CD4-positive, CD25-positive, alpha-beta regulatory T cell (primary cell): ENCODE data around the gene TMLHE. TPM values are rescaled to one million over a fixed set of nuclear protein-coding genes. Genes with fewer than 3 reads are reported as not detected.
"Not testable (repeated sequence)": the region's sequence is repeated elsewhere in the genome, so short reads cannot be mapped to it uniquely, and the experiment has no call there.

Experiments
- ATAC-seq, 2 donors: fragments of 150-1000 bp; cut with Tn5 transposase; one replicate each; pipeline ENCODE4 v1.10.0; 2021; ENCODE audit warnings: low read depth in 2 of 2, moderate number of reproducible peaks in 2 of 2, moderate library complexity in 1 of 2
- DNase-seq, 3 donors: peaks; one replicate each; pipeline versions ENCODE4 v3.0.0 to v3.0.0-alpha.2; 2012 to 2022; ENCODE audit warnings: mixed read lengths in 1 of 3
- H3K27ac ChIP-seq: one replicate; pipeline ENCODE4 v1.7.0; 2013; ENCODE audit warnings: mild to moderate bottlenecking, low read length; ENCODE audit not compliant: insufficient read depth, poor library complexity, severe bottlenecking
- H3K27me3 ChIP-seq: one replicate; pipeline ENCODE4 v1.7.0; 2013; ENCODE audit warnings: low read length; ENCODE audit not compliant: control insufficient read depth, insufficient read depth
- H3K36me3 ChIP-seq: one replicate; pipeline ENCODE4 v1.7.0; 2013; ENCODE audit warnings: mild to moderate bottlenecking, low read length, moderate library complexity; ENCODE audit not compliant: control insufficient read depth, insufficient read depth
- H3K4me1 ChIP-seq: 2 replicates; pipeline ENCODE4 v1.7.0; 2013; ENCODE audit warnings: mild to moderate bottlenecking, low read length; ENCODE audit not compliant: insufficient read depth, control insufficient read depth, poor library complexity, severe bottlenecking
- H3K4me3 ChIP-seq: one replicate; pipeline ENCODE4 v1.7.0; 2013; ENCODE audit warnings: low read depth, mild to moderate bottlenecking, low read length, moderate library complexity
- H3K9me3 ChIP-seq, 2 experiments: 1 replicate in 1 of 2; 2 replicates in 1 of 2; pipeline ENCODE4 v1.7.0; 2013; ENCODE audit warnings: low read length in 2 of 2, mild to moderate bottlenecking in 1 of 2, moderate library complexity in 1 of 2; ENCODE audit not compliant: control insufficient read depth in 2 of 2
- H3K27ac Mint-ChIP-seq, 3 donors: one replicate each; pipeline ENCODE4 v1.8.0; 2020 to 2022; ENCODE audit warnings: mild to moderate bottlenecking in 3 of 3, mixed read lengths in 3 of 3, moderate library complexity in 2 of 3
- H3K27me3 Mint-ChIP-seq: one replicate; pipeline ENCODE4 v1.8.0; 2022; ENCODE audit warnings: mild to moderate bottlenecking, mixed read lengths
- H3K36me3 Mint-ChIP-seq: one replicate; pipeline ENCODE4 v1.8.0; 2020; ENCODE audit warnings: mixed read lengths
- H3K4me1 Mint-ChIP-seq, 4 donors: one replicate each; pipeline ENCODE4 v1.8.0; 2020 to 2022; ENCODE audit warnings: mixed read lengths in 4 of 4, mild to moderate bottlenecking in 1 of 4
- H3K4me3 Mint-ChIP-seq, 4 donors: one replicate each; pipeline ENCODE4 v1.8.0; 2020 to 2022; ENCODE audit warnings: mild to moderate bottlenecking in 4 of 4, mixed read lengths in 4 of 4, moderate library complexity in 3 of 4
- H3K9me3 Mint-ChIP-seq, 7 donors: one replicate each; pipeline ENCODE4 v1.8.0; 2020 to 2022; ENCODE audit warnings: mixed read lengths in 7 of 7, mild to moderate bottlenecking in 3 of 7, moderate library complexity in 2 of 7
- polyA plus RNA-seq, 4 donors: library from polyadenylated mRNA; unstranded; fragments of 300-500 nt; fragmentation: Illumina TruSeq; gene quantifications; one replicate each; pipeline ENCODE4 v1.2.3, GENCODE V29; 2021
- total RNA-seq: library from RNA; stranded (reverse); gene quantifications from one replicate; pipeline ENCODE4 v1.2.3, GENCODE V29; 2022

Gene TMLHE, protein sequence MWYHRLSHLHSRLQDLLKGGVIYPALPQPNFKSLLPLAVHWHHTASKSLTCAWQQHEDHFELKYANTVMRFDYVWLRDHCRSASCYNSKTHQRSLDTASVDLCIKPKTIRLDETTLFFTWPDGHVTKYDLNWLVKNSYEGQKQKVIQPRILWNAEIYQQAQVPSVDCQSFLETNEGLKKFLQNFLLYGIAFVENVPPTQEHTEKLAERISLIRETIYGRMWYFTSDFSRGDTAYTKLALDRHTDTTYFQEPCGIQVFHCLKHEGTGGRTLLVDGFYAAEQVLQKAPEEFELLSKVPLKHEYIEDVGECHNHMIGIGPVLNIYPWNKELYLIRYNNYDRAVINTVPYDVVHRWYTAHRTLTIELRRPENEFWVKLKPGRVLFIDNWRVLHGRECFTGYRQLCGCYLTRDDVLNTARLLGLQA
- total RNA-seq, result 9.8 TPM
- 10 to 100 TPM; 11.5 to 19.0 (median 15.9) TPM for polyA plus RNA-seq

- H3K36me3 ChIP-seq, result no peaks in the 10 kb centered on the region
- no peaks in the 10 kb centered on the region for H3K9me3 ChIP-seq
- Mint-ChIP-seq H3K4me1 (peaks cover 14 to 32% (median 20%) of the 10 kb centered on the region in 4 donors), H3K27ac (peak within 1 kb of the TSS; percentile 92 to 95 (median 94)), H3K27me3 (no peaks in the 10 kb centered on the region), H3K9me3 (peaks cover 0 to 5% (median 0%) of the 10 kb centered on the region in 7 donors), H3K36me3 (peaks cover 4% of the 10 kb centered on the region), H3K4me3 (peak within 1 kb of the TSS; percentile 89 to 93 (median 90))
- H3K27me3 ChIP-seq, result no peaks in the 10 kb centered on the region
- ATAC-seq (peak; percentile 81 to 86), DNase-seq (peak; percentile 25 to 68 (median 43))
- H3K4me3 ChIP-seq, result peak within 1 kb of the TSS; percentile 93
- no peaks in the 10 kb centered on the region for H3K4me1 ChIP-seq
- peak within 1 kb of the TSS; percentile 71 for H3K27ac ChIP-seq
Observed at GRCh38 chrX:155612312-155613224, at the start of gene TMLHE, which contains the start of gene SPRY3. Gene TMLHE, minus strand, starts transcription at chrX:155612952. Its CDS starts 67,676 bp downstream, at chrX:155545276. Gene SPRY3, plus strand, starts transcription at chrX:155612586.

DNA sequence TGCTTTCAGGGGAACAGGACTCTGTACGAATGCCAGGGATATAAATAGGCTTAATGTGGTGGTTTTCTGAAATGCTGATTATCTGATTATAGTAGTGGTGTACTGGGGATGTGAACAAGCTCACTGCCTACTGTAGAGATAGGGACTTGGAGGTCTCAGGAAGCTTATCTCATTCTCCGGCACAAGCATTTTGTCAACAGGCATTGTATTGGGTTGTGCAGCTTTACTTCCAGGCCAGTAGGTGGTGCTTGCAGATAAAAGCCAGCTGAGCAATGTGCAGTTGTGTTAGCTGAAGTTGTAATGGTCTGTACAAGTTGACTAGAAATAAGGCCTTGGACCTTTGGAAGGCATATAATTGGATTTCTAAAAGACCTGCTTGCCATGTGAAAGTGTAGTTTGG, 49.5 kb upstream of the TMLHE start:
- Histone ChIP-seq H3K27me3 (no peaks in the 10 kb centered on the region), H3K9me3 (peaks cover 3 to 11% of the 10 kb centered on the region in 2 experiments), H3K27ac (no peak overlapping the region), H3K4me1 (no peaks in the 10 kb centered on the region), H3K36me3 (no peaks in the 10 kb centered on the region), H3K4me3 (no peak overlapping the region)
- H3K27ac Mint-ChIP-seq, result no peak overlapping the region
- H3K4me1 Mint-ChIP-seq, result peaks cover 0 to 4% (median 0%) of the 10 kb centered on the region in 4 donors
- no peaks in the 10 kb centered on the region for H3K36me3 Mint-ChIP-seq
- no peak overlapping the region for H3K4me3 Mint-ChIP-seq
- no peaks in the 10 kb centered on the region for H3K27me3 Mint-ChIP-seq
- H3K9me3 Mint-ChIP-seq, result peaks cover 0 to 13% (median 10%) of the 10 kb centered on the region in 7 donors
- DNase-seq (peak in 1 of 3 donors; percentile 12), ATAC-seq (no peak)

- Histone ChIP-seq H3K4me1 (no peaks in the 10 kb centered on the region), H3K9me3 (no peaks in the 10 kb centered on the region), H3K27ac (no peak overlapping the region), H3K4me3 (no peak overlapping the region), H3K36me3 (no peaks in the 10 kb centered on the region), H3K27me3 (no peaks in the 10 kb centered on the region)
- no peaks in the 10 kb centered on the region for H3K4me1 Mint-ChIP-seq
- ATAC-seq, result no peak
- H3K27ac Mint-ChIP-seq, result no peak overlapping the region
- H3K4me3 Mint-ChIP-seq, result no peak overlapping the region
- peaks cover 0 to 8% (median 1%) of the 10 kb centered on the region in 7 donors for H3K9me3 Mint-ChIP-seq
- H3K27me3 Mint-ChIP-seq, result peaks cover 4% of the 10 kb centered on the region
- no peak for DNase-seq
- no peaks in the 10 kb centered on the region for H3K36me3 Mint-ChIP-seq
Observed at GRCh38 chrX:155645180-155645579, 32.4 kb upstream of the TMLHE start.

GRCh38 chrX:155643240-155643639, 30.5 kb upstream of the TMLHE start:
- Histone ChIP-seq H3K9me3 (no peaks in the 10 kb centered on the region), H3K27me3 (no peaks in the 10 kb centered on the region), H3K36me3 (no peaks in the 10 kb centered on the region), H3K4me1 (no peaks in the 10 kb centered on the region), H3K27ac (no peak overlapping the region), H3K4me3 (no peak overlapping the region)
- Mint-ChIP-seq H3K9me3 (peaks cover 0 to 8% (median 1%) of the 10 kb centered on the region in 7 donors), H3K4me3 (no peak overlapping the region), H3K36me3 (no peaks in the 10 kb centered on the region), H3K27me3 (peaks cover 4% of the 10 kb centered on the region), H3K4me1 (no peaks in the 10 kb centered on the region), H3K27ac (no peak overlapping the region)
- DNase-seq (no peak), ATAC-seq (no peak)

GRCh38 chrX:155641371-155641770, 28.6 kb upstream of the TMLHE start:
- not testable (repeated sequence) for H3K4me1 Mint-ChIP-seq, DNase-seq, H3K27me3 Mint-ChIP-seq, ATAC-seq, H3K36me3 Mint-ChIP-seq, H3K36me3 ChIP-seq, H3K27me3 ChIP-seq, H3K9me3 Mint-ChIP-seq, H3K4me3 ChIP-seq, H3K9me3 ChIP-seq, H3K27ac ChIP-seq, H3K4me1 ChIP-seq
- H3K27ac Mint-ChIP-seq, result peak overlapping the region in 1 of 3 donors; percentile 45
- peak overlapping the region in 2 of 4 donors; percentile 36 to 80 for H3K4me3 Mint-ChIP-seq

- Mint-ChIP-seq H3K36me3 (no peaks in the 10 kb centered on the region), H3K9me3 (peaks cover 0 to 3% (median 0%) of the 10 kb centered on the region in 7 donors), H3K4me1 (peaks cover under 1 to 7% (median 2%) of the 10 kb centered on the region in 4 donors), H3K27me3 (peaks cover 4% of the 10 kb centered on the region), H3K4me3 (no peak overlapping the region), H3K27ac (no peak overlapping the region)
- no peaks in the 10 kb centered on the region for H3K9me3 ChIP-seq
- ATAC-seq, result no peak
- DNase-seq, result no peak
- no peaks in the 10 kb centered on the region for H3K4me1 ChIP-seq
- H3K36me3 ChIP-seq, result no peaks in the 10 kb centered on the region
- H3K27me3 ChIP-seq, result no peaks in the 10 kb centered on the region
- H3K27ac ChIP-seq, result no peak overlapping the region
- H3K4me3 ChIP-seq, result no peak overlapping the region
Observed at GRCh38 chrX:155637714-155638113, 25.0 kb upstream of the TMLHE start.

GRCh38 chrX:155635019-155635418, 22.3 kb upstream of the TMLHE start:
- H3K27ac ChIP-seq, DNase-seq, H3K4me3 Mint-ChIP-seq, H3K9me3 ChIP-seq, H3K27ac Mint-ChIP-seq, H3K4me1 ChIP-seq, H3K27me3 Mint-ChIP-seq, H3K36me3 Mint-ChIP-seq, H3K27me3 ChIP-seq, H3K4me3 ChIP-seq, ATAC-seq, H3K36me3 ChIP-seq: not testable (repeated sequence)
- Mint-ChIP-seq H3K9me3 (peaks cover 0 to 11% (median 0%) of the 10 kb centered on the region in 7 donors), H3K4me1 (peaks cover 5 to 13% (median 8%) of the 10 kb centered on the region in 4 donors)
